Liver (tissue), 9 donors: ENCODE data around the gene TASOR2. TPM values are rescaled to one million over a fixed set of nuclear protein-coding genes. Genes with fewer than 3 reads are reported as not detected.
A peak's percentile ranks its signal among the peaks of the same experiment; 100 is the strongest.

Experiments used
- DNase-seq: peaks from one replicate; pipeline ENCODE4 v3.0.0-alpha.2; 2017; ENCODE audit warnings: low spot score
- H3K27ac ChIP-seq, 2 donors: one replicate each; pipeline ENCODE4 v1.7.0; 2013; ENCODE audit warnings: inconsistent platforms in 2 of 2, low read length in 2 of 2, control low read depth in 1 of 2, low read depth in 1 of 2, mild to moderate bottlenecking in 1 of 2
- H3K27me3 ChIP-seq, 4 donors: one replicate each; pipeline versions ENCODE4 v1.6.1 to v1.7.0; 2013; ENCODE audit warnings: low read length in 3 of 4, inconsistent platforms in 1 of 4, mild to moderate bottlenecking in 1 of 4, moderate library complexity in 1 of 4; ENCODE audit not compliant: control insufficient read depth in 4 of 4, insufficient read depth in 4 of 4
- H3K36me3 ChIP-seq, 4 donors: one replicate each; pipeline versions ENCODE4 v1.6.1 to v1.7.0; 2013; ENCODE audit warnings: low read length in 3 of 4, mild to moderate bottlenecking in 3 of 4, low read depth in 1 of 4, moderate library complexity in 1 of 4; ENCODE audit not compliant: control insufficient read depth in 4 of 4, insufficient read depth in 3 of 4
- H3K4me1 ChIP-seq, 4 donors: one replicate each; pipeline versions ENCODE4 v1.6.1 to v1.7.0; 2013; ENCODE audit warnings: low read length in 3 of 4, mild to moderate bottlenecking in 3 of 4, moderate library complexity in 1 of 4; ENCODE audit not compliant: control insufficient read depth in 4 of 4, insufficient read depth in 4 of 4
- H3K4me3 ChIP-seq, 3 donors: one replicate each; pipeline versions ENCODE4 v1.6.1 to v1.7.0; 2013; ENCODE audit warnings: low read length in 3 of 3, control low read depth in 1 of 3, low read depth in 1 of 3, mild to moderate bottlenecking in 1 of 3
- H3K9ac ChIP-seq, 2 donors: one replicate each; pipeline ENCODE4 v1.7.0; 2013; ENCODE audit warnings: low read length in 2 of 2, mild to moderate bottlenecking in 2 of 2, moderate library complexity in 2 of 2, control low read depth in 1 of 2, low read depth in 1 of 2
- H3K9me3 ChIP-seq, 4 donors: one replicate each; pipeline versions ENCODE4 v1.6.1 to v1.7.0; 2013; ENCODE audit warnings: low read length in 3 of 4; ENCODE audit not compliant: control insufficient read depth in 4 of 4
- ATF3 ChIP-seq: IDR thresholded peaks from 2 replicates; pipeline ENCODE4 v1.6.1; 2016; ENCODE audit warnings: antibody characterized with exemption
- CTCF ChIP-seq: fragments of 150-350 bp; IDR thresholded peaks from 2 replicates; pipeline ENCODE4 v1.5.1; 2017; ENCODE audit warnings: improper control_type of control experiment, low read depth, low read length; ENCODE audit not compliant: missing input control
- EGR1 ChIP-seq, 2 donors: IDR thresholded peaks; 2 replicates each; pipeline ENCODE4 v1.6.1; 2016 to 2018; ENCODE audit warnings: antibody characterized with exemption in 2 of 2, low read depth in 2 of 2
- FOXA1 ChIP-seq: IDR thresholded peaks from 2 replicates; pipeline ENCODE4 v1.6.1; 2016; ENCODE audit warnings: antibody characterized with exemption
- FOXA2 ChIP-seq: IDR thresholded peaks from 2 replicates; pipeline ENCODE4 v1.6.1; 2016; ENCODE audit warnings: antibody characterized with exemption
- GABPA ChIP-seq, 2 donors: IDR thresholded peaks in 1 of 2; conservative IDR thresholded peaks in 1 of 2; 2 replicates each; pipeline ENCODE4 v1.6.1; 2016; ENCODE audit warnings: antibody characterized with exemption in 2 of 2, mild to moderate bottlenecking in 1 of 2, moderate library complexity in 1 of 2
- HNF4A ChIP-seq, 2 donors: conservative IDR thresholded peaks; 2 replicates each; pipeline ENCODE4 v1.6.1; 2016; ENCODE audit warnings: antibody characterized with exemption in 2 of 2, mild to moderate bottlenecking in 2 of 2
- HNF4G ChIP-seq: IDR thresholded peaks from 2 replicates; pipeline ENCODE4 v1.6.1; 2016; ENCODE audit warnings: antibody characterized with exemption
- JUND ChIP-seq, 2 donors: IDR thresholded peaks; 2 replicates each; pipeline ENCODE4 v1.6.1; 2016; ENCODE audit warnings: antibody characterized with exemption in 2 of 2
- NR2F2 ChIP-seq: IDR thresholded peaks from 2 replicates; pipeline ENCODE4 v1.6.1; 2016; ENCODE audit warnings: antibody characterized with exemption
- RAD21 ChIP-seq, 2 donors: IDR thresholded peaks; 2 replicates each; pipeline ENCODE4 v1.6.1; 2016; ENCODE audit warnings: antibody characterized with exemption in 2 of 2, mild to moderate bottlenecking in 2 of 2
- RXRA ChIP-seq, 2 donors: IDR thresholded peaks; 2 replicates each; pipeline ENCODE4 v1.6.1; 2017 to 2018; ENCODE audit warnings: antibody characterized with exemption in 2 of 2, mild to moderate bottlenecking in 1 of 2
- SP1 ChIP-seq: IDR thresholded peaks from 2 replicates; pipeline ENCODE4 v1.6.1; 2018; ENCODE audit warnings: antibody characterized with exemption, mild to moderate bottlenecking
- TAF1 ChIP-seq: conservative IDR thresholded peaks from 2 replicates; pipeline ENCODE4 v1.6.1; 2016; ENCODE audit warnings: antibody characterized with exemption, mild to moderate bottlenecking
- YY1 ChIP-seq: IDR thresholded peaks from 2 replicates; pipeline ENCODE4 v1.6.1; 2016; ENCODE audit warnings: antibody characterized with exemption, mild to moderate bottlenecking
- ZBTB33 ChIP-seq: IDR thresholded peaks from 2 replicates; pipeline ENCODE4 v1.6.1; 2016; ENCODE audit warnings: antibody characterized with exemption
- WGBS: extraction: QIAGEN DNeasy Blood & Tissue Kit; methylation state at CpG from one replicate; pipeline ENCODE4 v1.1.7; 2013; 5-methylcytosine and 5-hydroxymethylcytosine counted together
- polyA plus RNA-seq, 2 donors: library from polyadenylated mRNA; stranded (reverse) in 1 of 2; unstranded in 1 of 2; fragments of 200-250 nt in 1 of 2; fragments of >200 nt in 1 of 2; fragmentation: Nextera tagmentation in 1 of 2; extraction: Ambion mirVana in 1 of 2; gene quantifications; one replicate each; pipeline versions ENCODE4 v1.2.1 to v1.2.3, GENCODE V29; 2013 to 2015
- total RNA-seq, 2 donors: library from RNA; depleted of rRNA; stranded (reverse); fragments of >200 nt; gene quantifications; one replicate each; pipeline ENCODE4 v1.2.3, GENCODE V29; 2014
- TF ChIP-seq, protein P1 (sequence below): IDR thresholded peaks from 2 replicates; pipeline ENCODE4 v1.6.1; 2016; ENCODE audit warnings: antibody characterized with exemption, mild to moderate bottlenecking
- TF ChIP-seq, protein P2 (sequence below): IDR thresholded peaks from 2 replicates; pipeline ENCODE4 v1.6.1; 2016; ENCODE audit warnings: antibody characterized with exemption
- donor health status: healthy.
- donor health status: healthy.
- donor health status: healthy.
- donor health status: healthy.
- donor health status: healthy.

TASOR2 gene
- total and polyA plus RNA-seq, 4 donors = 7.6 to 40.3 (median 14.2) TPM

DNA sequence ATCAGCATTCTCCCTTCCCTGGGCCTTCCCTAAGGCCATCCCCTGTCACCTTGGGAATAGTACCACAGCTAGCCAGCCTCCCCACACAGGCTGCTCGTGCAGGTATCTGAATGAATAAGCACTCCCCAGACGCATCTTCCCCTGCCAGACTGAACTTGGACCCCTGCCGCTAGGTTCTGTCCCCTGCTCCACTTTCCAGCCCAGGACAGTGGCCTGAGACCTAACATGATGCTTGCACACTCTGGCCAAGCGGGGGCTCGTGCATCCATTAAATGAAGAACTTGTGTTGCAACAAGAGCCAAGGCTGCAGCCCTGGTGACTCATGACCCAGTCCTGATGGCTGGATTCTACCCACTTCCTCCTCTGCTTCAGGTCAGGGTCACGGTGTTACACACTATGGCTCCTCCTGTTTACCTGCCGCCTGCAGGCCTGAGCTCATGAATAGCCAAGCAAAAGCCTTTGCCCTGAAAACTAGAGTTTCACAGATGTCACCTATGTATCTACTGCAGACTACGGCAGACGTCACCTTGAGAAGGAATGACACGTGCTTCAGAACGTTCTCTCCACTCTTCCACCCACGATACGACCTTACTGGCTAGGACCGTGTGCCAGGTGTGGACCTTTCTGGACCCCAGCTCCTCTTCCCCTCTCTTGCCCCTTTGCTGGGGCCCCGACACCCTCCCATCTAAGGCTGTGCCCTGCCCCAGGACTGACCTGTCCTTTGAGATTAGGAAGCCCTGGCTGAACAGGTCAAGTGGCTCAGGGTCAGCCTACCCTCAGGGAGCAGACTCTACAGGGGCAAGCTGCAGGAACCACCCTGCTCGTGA, 24.7 kb upstream of the TASOR2 start:
- peak; percentile 49 for DNase-seq

More for the DNA sequence above, 24.7 kb upstream of the TASOR2 start:
- H3K9ac ChIP-seq = peak overlapping the region in 1 of 2 donors; percentile 18
- H3K4me1 ChIP-seq = peaks cover 27 to 61% (median 48%) of the 10 kb centered on the region in 4 donors
- H3K27me3 ChIP-seq = no peaks in the 10 kb centered on the region
- H3K27ac ChIP-seq = peak overlapping the region; percentile 81 to 91
- no peaks in the 10 kb centered on the region for H3K9me3 ChIP-seq
- 30% methylated on average over 16 of the region's 16 CpGs for WGBS
- H3K4me3 ChIP-seq = no peak overlapping the region
- TF ChIP-seq CTCF (no peak), GABPA (IDR thresholded peaks at IDR 0.05 in 1 of 2, conservative IDR thresholded peaks at IDR 0.05 in 1 of 2) (peak in 1 of 2 donors; percentile 63), HNF4A (conservative IDR thresholded peaks at IDR 0.05) (peak; percentile 64 to 86), EGR1 (IDR thresholded peaks at IDR 0.05; ENCODE audit: low read depth in 2 of 2) (peak in 1 of 2 donors; percentile 83), NR2F2 (peak; percentile 67), YY1 (peak; percentile 84), SP1 (peak; percentile 78), FOXA2 (peak; percentile 85), TAF1 (no peak), RXRA (IDR thresholded peaks at IDR 0.05) (peak; percentile 86 to 96), ATF3 (peak; percentile 79), FOXA1 (peak; percentile 85), JUND (IDR thresholded peaks at IDR 0.05) (peak; percentile 89 to 96), HNF4G (no peak), ZBTB33 (peak; percentile 68), RAD21 (IDR thresholded peaks at IDR 0.05) (peak; percentile 28 to 50)
- TF ChIP-seq, protein P1, sequence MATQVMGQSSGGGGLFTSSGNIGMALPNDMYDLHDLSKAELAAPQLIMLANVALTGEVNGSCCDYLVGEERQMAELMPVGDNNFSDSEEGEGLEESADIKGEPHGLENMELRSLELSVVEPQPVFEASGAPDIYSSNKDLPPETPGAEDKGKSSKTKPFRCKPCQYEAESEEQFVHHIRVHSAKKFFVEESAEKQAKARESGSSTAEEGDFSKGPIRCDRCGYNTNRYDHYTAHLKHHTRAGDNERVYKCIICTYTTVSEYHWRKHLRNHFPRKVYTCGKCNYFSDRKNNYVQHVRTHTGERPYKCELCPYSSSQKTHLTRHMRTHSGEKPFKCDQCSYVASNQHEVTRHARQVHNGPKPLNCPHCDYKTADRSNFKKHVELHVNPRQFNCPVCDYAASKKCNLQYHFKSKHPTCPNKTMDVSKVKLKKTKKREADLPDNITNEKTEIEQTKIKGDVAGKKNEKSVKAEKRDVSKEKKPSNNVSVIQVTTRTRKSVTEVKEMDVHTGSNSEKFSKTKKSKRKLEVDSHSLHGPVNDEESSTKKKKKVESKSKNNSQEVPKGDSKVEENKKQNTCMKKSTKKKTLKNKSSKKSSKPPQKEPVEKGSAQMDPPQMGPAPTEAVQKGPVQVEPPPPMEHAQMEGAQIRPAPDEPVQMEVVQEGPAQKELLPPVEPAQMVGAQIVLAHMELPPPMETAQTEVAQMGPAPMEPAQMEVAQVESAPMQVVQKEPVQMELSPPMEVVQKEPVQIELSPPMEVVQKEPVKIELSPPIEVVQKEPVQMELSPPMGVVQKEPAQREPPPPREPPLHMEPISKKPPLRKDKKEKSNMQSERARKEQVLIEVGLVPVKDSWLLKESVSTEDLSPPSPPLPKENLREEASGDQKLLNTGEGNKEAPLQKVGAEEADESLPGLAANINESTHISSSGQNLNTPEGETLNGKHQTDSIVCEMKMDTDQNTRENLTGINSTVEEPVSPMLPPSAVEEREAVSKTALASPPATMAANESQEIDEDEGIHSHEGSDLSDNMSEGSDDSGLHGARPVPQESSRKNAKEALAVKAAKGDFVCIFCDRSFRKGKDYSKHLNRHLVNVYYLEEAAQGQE = peak; percentile 60
- TF ChIP-seq, protein P2, sequence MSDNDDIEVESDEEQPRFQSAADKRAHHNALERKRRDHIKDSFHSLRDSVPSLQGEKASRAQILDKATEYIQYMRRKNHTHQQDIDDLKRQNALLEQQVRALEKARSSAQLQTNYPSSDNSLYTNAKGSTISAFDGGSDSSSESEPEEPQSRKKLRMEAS = peak; percentile 96
- no peaks in the 10 kb centered on the region for H3K36me3 ChIP-seq
